Activated CD8-positive, alpha-beta memory T cell treated with anti-CD3 and anti-CD28 coated beads, Interleukin-2, amount 50 U/mL, for 48 hours (primary cell): ENCODE data around the gene NETO2.
"Not testable (repeated sequence)": the region's sequence is repeated elsewhere in the genome, so short reads cannot be mapped to it uniquely, and the experiment has no call there.

Source experiments
- DNase-seq: peaks from one replicate; pipeline ENCODE4 v3.0.0-alpha.2; 2020

Gene NETO2

GRCh38 chr16:47063011-47063724 lies 80.6 kb downstream of the NETO2 start:
- peak; percentile 15 for DNase-seq

DNA sequence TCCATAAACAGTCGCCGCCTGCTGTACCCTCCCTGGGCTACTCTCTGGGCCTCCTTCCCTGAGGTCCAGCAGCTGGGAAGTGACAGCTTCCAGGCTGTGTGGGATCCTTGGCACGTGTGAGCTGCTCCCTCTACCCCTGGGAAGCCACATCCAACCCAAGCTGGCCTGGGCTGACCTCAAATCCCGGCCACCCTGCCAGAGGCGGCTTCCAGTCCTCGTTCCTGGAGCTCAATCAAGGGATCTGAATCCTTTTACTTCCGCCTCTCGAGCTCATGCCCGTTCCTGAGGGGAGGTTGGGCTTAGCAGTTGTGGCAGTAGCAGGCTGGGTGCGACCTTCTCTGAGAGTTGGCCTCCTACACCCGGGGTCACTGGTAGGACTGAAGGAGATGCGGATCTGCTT lies 82.5 kb downstream of the NETO2 start:
- peak; percentile 23 for DNase-seq

- DNase-seq = peak; percentile 12
These were observed 83.1 kb downstream of the NETO2 start for GRCh38 chr16:47060596-47060995.

- DNase-seq = peak; percentile 22
These were observed 83.8 kb downstream of the NETO2 start for GRCh38 chr16:47059991-47060390.

- DNase-seq = not testable (repeated sequence)
These were observed 84.6 kb downstream of the NETO2 start for GRCh38 chr16:47059130-47059529.

- DNase-seq = peak; percentile 15
These were observed 85.3 kb downstream of the NETO2 start for GRCh38 chr16:47058295-47059086.

GRCh38 chr16:47057630-47057993 lies 86.1 kb downstream of the NETO2 start:
- DNase-seq = peak; percentile 10

- DNase-seq = no peak
These were observed 86.8 kb downstream of the NETO2 start for GRCh38 chr16:47056688-47057629.

DNA sequence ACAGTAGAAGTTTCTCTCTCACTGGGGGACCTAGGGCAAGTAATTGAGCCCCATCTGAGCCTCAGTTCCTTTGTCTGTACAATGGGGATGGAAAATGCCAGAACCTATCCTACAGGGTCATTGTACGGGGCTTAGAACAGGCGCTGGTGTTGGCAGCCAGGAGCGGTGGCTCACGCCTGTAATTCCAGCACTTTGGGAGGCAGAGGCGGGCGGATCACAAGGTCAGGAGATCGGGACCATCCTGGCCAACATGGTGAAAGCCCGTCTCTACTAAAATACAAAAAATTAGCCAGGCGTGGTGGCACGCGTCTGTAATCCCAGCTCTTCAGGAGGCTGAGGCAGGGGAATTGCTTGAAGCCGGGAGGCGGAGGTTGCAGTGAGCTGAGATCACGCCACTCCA lies 87.7 kb downstream of the NETO2 start:
- DNase-seq = not testable (repeated sequence)

DNA sequence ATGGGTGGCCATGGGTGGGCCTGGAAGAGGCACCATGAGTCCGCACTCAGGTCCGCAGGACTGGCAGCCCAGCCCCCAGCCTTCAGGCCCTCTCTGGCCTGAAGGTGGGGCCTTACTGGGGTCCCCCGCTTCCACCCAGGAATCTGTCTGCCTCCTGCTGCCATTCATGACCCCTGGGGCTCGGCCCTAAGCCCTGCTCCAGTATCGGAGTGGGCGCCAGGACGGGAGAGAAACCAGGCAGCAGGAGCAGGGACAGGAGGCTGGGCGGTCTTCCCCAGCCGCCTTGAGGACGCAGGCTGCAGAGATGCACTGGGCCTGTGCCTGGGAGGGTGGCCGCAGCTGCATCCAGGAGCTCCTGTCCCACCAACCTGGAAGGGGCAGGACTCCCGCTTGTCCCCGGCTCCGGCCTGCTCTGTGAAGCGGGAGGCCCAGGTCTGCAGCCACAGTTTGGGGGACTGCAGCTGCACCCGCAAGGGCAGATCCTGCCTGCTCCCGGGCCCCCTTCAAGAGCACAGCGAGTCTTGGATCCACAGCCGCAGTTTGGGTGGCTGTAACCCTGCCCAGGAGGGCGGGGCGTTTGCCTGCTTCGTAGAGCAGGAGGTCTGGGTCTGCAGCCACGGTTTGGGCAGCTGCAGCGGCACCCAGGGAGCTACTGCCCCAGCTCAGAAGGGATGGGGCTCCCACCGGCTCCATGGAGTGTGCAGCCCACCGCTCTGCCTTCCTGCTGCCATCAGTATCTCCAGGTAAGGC lies 88.4 kb downstream of the NETO2 start:
- no peak for DNase-seq

- DNase-seq = no peak
These were observed 89.4 kb downstream of the NETO2 start for GRCh38 chr16:47054306-47054705.

- DNase-seq = no peak
These were observed 89.8 kb downstream of the NETO2 start for GRCh38 chr16:47053895-47054294.

- no peak for DNase-seq
These were observed 90.8 kb downstream of the NETO2 start for GRCh38 chr16:47052666-47053640.

- DNase-seq = no peak
These were observed 92.7 kb downstream of the NETO2 start for GRCh38 chr16:47051031-47051430.

DNA sequence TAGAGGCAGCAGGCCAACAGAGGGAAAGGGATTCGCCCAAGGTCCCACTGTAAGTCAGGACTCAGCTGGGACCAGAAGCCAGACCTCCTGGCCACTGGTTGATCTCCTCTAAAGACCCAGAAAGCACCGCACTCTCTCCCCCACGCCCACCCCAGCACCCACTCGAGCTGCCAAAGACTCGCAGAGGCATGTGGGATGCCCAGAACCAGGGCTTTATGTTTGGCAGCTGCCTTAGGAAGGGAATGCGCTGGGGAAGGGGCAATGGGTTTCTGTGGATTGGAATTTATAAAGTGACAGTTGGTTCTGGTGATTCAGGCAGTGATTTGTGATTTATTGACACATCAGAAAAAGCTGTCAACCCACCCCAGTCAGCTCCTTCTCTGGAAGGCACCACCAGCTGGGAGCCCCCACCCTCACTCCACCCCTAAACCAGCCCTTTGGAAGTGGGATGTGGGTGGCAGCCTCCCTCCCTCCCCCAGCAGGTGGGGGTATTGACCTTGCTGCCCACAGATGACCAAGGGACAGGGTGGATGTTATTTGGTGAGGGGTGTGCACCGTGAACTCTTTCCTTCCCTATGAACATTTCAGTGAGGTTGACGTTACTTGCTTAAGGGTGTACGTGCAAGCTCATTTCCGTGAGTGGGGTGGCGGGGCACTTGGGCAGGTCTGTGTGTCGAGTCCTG lies 93.7 kb downstream of the NETO2 start:
- DNase-seq = no peak

DNA sequence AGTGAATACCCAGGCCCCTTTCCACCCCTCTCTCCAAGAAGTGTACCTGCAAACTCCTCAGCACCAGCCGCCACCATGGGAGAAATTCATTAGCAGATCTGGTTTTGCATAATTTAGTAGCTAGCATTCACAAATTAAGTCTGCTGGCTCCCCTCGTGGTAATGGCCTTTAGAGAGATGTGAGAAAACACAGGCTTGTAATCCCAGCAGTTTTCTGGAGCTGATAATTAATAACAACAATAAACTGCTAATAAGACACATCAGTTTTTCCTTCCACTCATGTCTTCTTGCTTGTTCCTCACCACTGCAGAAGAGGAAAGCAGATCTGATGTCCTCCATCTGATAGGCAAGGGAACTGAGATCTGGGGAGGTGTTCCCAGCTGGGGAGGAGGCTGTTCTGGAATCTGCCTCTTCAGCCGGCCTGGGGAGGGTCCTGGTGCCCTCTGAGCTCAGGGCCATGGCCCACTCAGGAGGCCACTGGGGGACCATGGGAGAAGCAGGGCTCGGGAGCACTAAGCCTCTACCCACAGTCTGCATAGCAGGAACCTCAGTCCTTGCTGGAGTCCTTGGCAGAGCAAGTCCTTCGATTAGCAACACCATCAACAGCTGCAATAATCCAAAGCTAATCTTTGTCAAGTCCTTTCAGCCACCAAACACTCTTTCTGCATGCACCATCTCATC lies 96.1 kb downstream of the NETO2 start:
- DNase-seq = no peak

DNA sequence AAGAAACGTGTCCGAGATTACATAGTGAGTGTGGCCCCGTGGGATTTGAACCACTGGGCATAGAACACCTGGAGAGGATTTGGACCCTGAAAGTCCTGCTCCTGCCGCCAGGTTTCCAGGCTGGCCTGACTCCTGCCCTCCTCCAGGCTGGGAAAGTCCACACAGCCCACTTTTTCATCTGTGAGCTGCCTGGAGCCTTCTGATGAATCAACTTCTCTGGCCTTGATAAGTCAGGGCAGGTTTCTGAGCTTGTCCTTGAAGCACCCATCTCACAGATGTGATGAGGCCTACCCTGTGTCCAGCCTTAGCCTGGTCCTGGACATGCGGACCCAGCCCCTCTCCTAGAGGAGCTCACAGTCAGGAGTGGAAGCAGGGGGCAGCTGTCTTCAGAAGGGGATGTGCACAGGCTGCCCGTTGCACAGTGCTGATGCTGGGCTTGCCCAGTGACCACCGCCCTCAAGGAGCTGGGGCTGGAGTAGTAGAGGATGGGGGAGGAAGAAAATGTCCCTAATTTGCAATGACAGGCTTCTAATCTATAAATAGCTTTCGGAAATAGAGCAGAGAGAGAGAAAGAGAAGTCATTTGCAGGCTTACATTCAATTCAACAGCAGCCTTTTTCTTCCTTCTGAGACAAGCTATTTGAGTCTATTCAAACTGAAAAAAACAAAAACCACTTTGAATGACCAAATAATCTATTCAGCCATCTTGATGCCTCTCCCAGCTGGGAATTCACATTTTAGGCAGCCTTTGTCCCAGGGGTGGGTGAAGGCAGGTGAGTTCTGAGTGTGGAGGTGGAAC lies 96.8 kb downstream of the NETO2 start:
- no peak for DNase-seq

DNA sequence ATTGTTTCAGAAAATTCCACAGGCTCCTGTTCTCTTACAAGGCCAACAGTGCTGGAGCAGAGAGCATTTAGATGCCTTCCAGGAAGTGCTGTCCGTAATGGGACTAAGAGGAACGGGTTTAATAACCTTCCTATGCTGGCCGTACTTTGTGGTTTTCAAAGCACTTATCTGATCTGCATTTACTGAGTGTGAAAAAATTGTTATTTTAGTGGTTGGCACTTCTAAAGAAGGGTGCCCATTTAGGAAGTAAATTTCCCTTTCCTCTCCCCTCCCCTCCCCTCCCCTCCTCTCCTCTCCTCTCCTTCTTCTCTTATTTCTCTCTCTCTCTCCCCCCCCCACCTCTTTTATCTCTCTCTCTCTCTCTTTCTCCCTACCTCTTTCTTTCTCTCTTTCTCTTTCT lies 98.3 kb downstream of the NETO2 start:
- DNase-seq = no peak

GRCh38 chr16:47045023-47045422 lies 98.7 kb downstream of the NETO2 start:
- DNase-seq = no peak
